HG03064 (cell line): ENCODE data around the gene CRTAC1.
"Not testable (repeated sequence)": the region's sequence is repeated elsewhere in the genome, so short reads cannot be mapped to it uniquely, and the experiment has no call there.

Experiments
- ATAC-seq: cut with Tn5 transposase; IDR thresholded peaks from one replicate; pipeline ENCODE4 v1.9.1; 2021; ENCODE audit warnings: low read depth; ENCODE audit not compliant: unreplicated experiment

CRTAC1 gene

GRCh38 chr10:97849687-97850402 lies 180.6 kb downstream of the CRTAC1 start, which contains the start of gene GOLGA7B:
Gene GOLGA7B (plus strand): TSS chr10:97849843. CDS start chr10:97850304, 461 bp downstream.
- no peak for ATAC-seq

- ATAC-seq: no peak
Observed at GRCh38 chr10:97849103-97849686, 181.2 kb downstream of the CRTAC1 start.

- no peak for ATAC-seq
Observed at GRCh38 chr10:97844678-97845077, 185.7 kb downstream of the CRTAC1 start.

GRCh38 chr10:97843972-97844371 lies 186.4 kb downstream of the CRTAC1 start:
- ATAC-seq: not testable (repeated sequence)

GRCh38 chr10:97843281-97843671 lies 187.1 kb downstream of the CRTAC1 start:
- no peak for ATAC-seq

- ATAC-seq: no peak
Observed at GRCh38 chr10:97842656-97843280, 187.7 kb downstream of the CRTAC1 start.

GRCh38 chr10:97842114-97842513 lies 188.3 kb downstream of the CRTAC1 start:
- ATAC-seq: not testable (repeated sequence)

GRCh38 chr10:97841166-97841565 lies 189.3 kb downstream of the CRTAC1 start:
- ATAC-seq: not testable (repeated sequence)

- ATAC-seq: no peak
Observed at GRCh38 chr10:97838091-97838490, 192.3 kb downstream of the CRTAC1 start.

GRCh38 chr10:97836446-97836845 lies 194.0 kb downstream of the CRTAC1 start:
- no peak for ATAC-seq

GRCh38 chr10:97831259-97831658 lies 199.2 kb downstream of the CRTAC1 start:
- ATAC-seq: no peak

- ATAC-seq: no peak
Observed at GRCh38 chr10:97830064-97830463, 200.4 kb downstream of the CRTAC1 start.

GRCh38 chr10:97828721-97829120 lies 201.7 kb downstream of the CRTAC1 start:
- no peak for ATAC-seq

GRCh38 chr10:97827702-97828291 lies 202.6 kb downstream of the CRTAC1 start:
- ATAC-seq: no peak

- no peak for ATAC-seq
Observed at GRCh38 chr10:97826892-97827291, 203.5 kb downstream of the CRTAC1 start.

- ATAC-seq: no peak
Observed at GRCh38 chr10:97825020-97825760, 205.2 kb downstream of the CRTAC1 start.

GRCh38 chr10:97823734-97824133 lies 206.7 kb downstream of the CRTAC1 start:
- ATAC-seq: no peak

GRCh38 chr10:97822261-97822687 lies 208.1 kb downstream of the CRTAC1 start:
- ATAC-seq: no peak

- no peak for ATAC-seq
Observed at GRCh38 chr10:97821308-97822038, 208.9 kb downstream of the CRTAC1 start.

GRCh38 chr10:97820096-97820704 lies 210.2 kb downstream of the CRTAC1 start:
- ATAC-seq: no peak
